Neural crest cell (in vitro differentiated cells): ENCODE data around the gene ANO9. TPM values are rescaled to one million over a fixed set of nuclear protein-coding genes. Genes with fewer than 3 reads are reported as not detected.

Source experiments
- DNase-seq: peaks from one replicate; pipeline ENCODE4 v3.0.0; 2021; ENCODE audit warnings: low read depth, mixed read lengths, low spot score
- H3K27ac Mint-ChIP-seq: one replicate; pipeline ENCODE4 v1.8.0; 2021; ENCODE audit warnings: mild to moderate bottlenecking, mixed read lengths; ENCODE audit not compliant: unreplicated experiment
- H3K27me3 Mint-ChIP-seq: 2 replicates; pipeline ENCODE4 v1.8.0; 2021; ENCODE audit warnings: low read depth, mild to moderate bottlenecking, mixed read lengths
- H3K36me3 Mint-ChIP-seq: 2 replicates; pipeline ENCODE4 v1.8.0; 2021; ENCODE audit warnings: low read depth, mild to moderate bottlenecking, mixed read lengths
- H3K4me1 Mint-ChIP-seq: 2 replicates; pipeline ENCODE4 v1.8.0; 2021; ENCODE audit warnings: mixed read lengths
- H3K4me3 Mint-ChIP-seq: one replicate; pipeline ENCODE4 v1.8.0; 2021; ENCODE audit warnings: mild to moderate bottlenecking, mixed read lengths
- H3K9me3 Mint-ChIP-seq: 2 replicates; pipeline ENCODE4 v1.8.0; 2021; ENCODE audit warnings: mixed read lengths
- total RNA-seq: library from RNA; stranded (reverse); gene quantifications from 2 replicates; pipeline ENCODE4 v1.2.1, GENCODE V29; 2021
- TF ChIP-seq, protein P1 (sequence below): fragments of 200-600 bp; sonication (generic); conservative IDR thresholded peaks from 2 replicates; pipeline ENCODE4 v1.5.0; 2021; ENCODE audit warnings: antibody characterized with exemption, mild to moderate bottlenecking

Gene ANO9
- total RNA-seq, 1 donor from 2014 or later: not detected

DNA sequence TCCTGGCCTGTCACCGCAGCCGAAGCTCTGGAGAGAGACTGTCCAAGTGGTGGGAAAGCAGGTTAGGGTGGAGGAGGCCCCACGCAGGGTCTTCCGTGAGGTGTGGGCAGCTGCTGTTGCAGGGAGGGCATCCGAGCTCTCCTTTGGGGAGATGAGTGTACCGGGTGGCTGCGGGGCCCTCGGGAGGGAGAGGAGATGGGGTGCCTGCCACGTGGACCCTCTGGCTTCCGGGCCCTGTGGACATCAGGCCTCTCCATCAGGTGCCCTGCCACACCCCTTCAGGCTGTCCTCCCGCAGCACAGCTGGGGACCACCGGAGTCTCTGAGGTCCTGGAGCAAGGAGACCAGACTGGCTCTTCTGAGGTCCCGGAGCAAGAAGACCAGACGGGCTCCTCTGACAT, 9.9 kb upstream of the ANO9 start:
- Mint-ChIP-seq H3K27ac (no peak overlapping the region), H3K36me3 (no peaks in the 10 kb centered on the region), H3K4me1 (peaks cover 19% of the 10 kb centered on the region), H3K9me3 (no peaks in the 10 kb centered on the region), H3K27me3 (no peaks in the 10 kb centered on the region), H3K4me3 (peak overlapping the region; percentile 94)
- TF ChIP-seq, protein P1, sequence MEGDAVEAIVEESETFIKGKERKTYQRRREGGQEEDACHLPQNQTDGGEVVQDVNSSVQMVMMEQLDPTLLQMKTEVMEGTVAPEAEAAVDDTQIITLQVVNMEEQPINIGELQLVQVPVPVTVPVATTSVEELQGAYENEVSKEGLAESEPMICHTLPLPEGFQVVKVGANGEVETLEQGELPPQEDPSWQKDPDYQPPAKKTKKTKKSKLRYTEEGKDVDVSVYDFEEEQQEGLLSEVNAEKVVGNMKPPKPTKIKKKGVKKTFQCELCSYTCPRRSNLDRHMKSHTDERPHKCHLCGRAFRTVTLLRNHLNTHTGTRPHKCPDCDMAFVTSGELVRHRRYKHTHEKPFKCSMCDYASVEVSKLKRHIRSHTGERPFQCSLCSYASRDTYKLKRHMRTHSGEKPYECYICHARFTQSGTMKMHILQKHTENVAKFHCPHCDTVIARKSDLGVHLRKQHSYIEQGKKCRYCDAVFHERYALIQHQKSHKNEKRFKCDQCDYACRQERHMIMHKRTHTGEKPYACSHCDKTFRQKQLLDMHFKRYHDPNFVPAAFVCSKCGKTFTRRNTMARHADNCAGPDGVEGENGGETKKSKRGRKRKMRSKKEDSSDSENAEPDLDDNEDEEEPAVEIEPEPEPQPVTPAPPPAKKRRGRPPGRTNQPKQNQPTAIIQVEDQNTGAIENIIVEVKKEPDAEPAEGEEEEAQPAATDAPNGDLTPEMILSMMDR: no peak
- no peak for DNase-seq

DNA sequence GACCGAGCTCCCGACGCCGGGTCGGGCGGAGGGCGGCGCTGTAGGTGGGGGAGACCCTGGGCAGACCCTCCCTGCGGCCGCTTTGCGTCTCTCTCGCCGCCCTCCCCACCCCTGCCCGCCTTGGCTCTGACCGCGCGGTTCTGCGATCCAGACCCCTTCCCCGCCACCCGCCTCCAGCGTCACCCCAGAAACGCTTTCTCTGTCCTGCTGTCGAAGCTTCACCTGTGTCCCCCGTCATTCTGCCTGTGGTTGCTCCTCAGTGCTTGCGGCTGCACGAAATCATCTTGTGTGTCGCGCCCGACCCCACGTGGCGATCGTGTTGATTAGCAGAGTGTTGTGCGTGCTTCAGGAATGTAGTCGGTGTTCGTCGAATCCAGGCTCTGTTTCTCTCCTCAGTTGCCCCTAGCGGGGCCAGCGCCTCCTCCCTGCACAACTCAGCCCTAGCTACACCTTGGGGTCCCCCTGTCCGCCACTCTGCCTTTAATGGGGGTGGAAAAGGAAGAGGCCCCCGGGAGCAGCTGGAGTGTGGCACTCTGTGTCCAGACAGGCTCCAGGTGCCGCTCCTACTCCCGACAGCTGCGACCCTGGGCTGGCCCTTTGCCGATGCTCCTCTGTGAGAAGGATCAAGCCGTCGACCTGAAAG, 9.1 kb upstream of the ANO9 start:
- Mint-ChIP-seq H3K27me3 (no peaks in the 10 kb centered on the region), H3K36me3 (no peaks in the 10 kb centered on the region), H3K9me3 (no peaks in the 10 kb centered on the region), H3K4me3 (peak overlapping the region; percentile 94), H3K27ac (peak overlapping the region; percentile 88), H3K4me1 (peaks cover 19% of the 10 kb centered on the region)
- DNase-seq: peak; percentile 47
- TF ChIP-seq, protein P1: peak; percentile 48

DNA sequence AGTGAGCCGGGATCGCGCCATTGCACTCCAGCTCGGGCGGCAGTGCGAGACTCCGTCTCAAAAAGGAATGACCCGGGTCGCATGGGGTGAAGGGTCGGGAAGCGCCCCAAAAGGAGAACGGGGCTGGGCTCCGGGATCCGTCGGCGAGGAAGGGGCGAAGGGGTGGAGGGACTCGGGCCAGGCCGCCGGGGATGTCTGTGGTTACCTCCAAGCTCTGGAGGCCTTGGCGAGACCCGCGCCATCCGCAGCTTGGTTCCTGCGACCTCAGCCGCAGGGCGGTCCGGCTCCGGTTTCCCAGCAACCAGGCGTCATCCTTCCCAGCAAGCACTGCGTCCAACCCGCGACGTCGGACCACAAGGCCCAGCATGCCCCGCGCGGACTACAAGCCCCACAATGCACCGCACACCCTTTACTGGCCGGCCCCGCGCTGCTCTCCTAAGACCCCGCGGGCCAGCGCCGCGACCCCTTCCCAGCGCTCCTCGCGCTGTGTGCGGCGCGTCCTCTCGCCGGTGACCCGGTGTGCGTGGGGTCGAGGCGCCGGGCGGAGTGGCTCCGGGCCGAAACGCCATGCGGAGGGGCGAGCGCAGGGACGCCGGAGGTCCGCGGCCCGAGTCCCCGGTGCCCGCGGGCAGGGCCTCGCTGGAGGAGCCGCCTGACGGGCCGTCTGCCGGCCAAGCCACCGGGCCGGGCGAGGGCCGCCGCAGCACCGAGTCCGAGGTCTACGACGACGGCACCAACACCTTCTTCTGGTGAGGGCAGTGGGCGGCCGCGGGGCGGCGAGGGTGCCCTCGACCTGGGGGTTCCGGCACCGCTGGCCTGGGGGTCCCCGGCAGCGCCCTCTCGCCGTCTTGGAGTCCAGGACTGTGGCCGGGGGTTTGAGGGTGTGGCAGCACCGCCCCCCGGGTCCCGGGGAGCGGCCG, 8.3 kb upstream of the ANO9 start, which contains the start of gene PTDSS2:
Gene PTDSS2, plus strand, starts transcription at position 391 of the 920 bp plus-strand sequence. Its CDS starts 177 bp downstream, at position 568.
- Mint-ChIP-seq H3K27ac (peak within 1 kb of the TSS; percentile 96), H3K9me3 (no peaks in the 10 kb centered on the region), H3K4me3 (peak within 1 kb of the TSS; percentile 94), H3K4me1 (peaks cover 19% of the 10 kb centered on the region), H3K27me3 (no peaks in the 10 kb centered on the region), H3K36me3 (no peaks in the 10 kb centered on the region)
- TF ChIP-seq, protein P1: no peak
- peak; percentile 91 for DNase-seq

GRCh38 chr11:447923-448731, 6.3 kb upstream of the ANO9 start:
- Mint-ChIP-seq H3K27ac (peak overlapping the region; percentile 97), H3K36me3 (no peaks in the 10 kb centered on the region), H3K27me3 (peaks cover 2% of the 10 kb centered on the region), H3K9me3 (no peaks in the 10 kb centered on the region), H3K4me1 (peaks cover 26% of the 10 kb centered on the region), H3K4me3 (peak overlapping the region; percentile 94)
- peak; percentile 95 for DNase-seq
- TF ChIP-seq, protein P1: peak; percentile 87

- TF ChIP-seq, protein P1: no peak
- Mint-ChIP-seq H3K27me3 (peaks cover 2% of the 10 kb centered on the region), H3K9me3 (no peaks in the 10 kb centered on the region), H3K36me3 (no peaks in the 10 kb centered on the region), H3K4me3 (no peak overlapping the region), H3K4me1 (peaks cover 26% of the 10 kb centered on the region), H3K27ac (no peak overlapping the region)
- no peak for DNase-seq
Measured at GRCh38 chr11:446891-447290, 5.1 kb upstream of the ANO9 start.
